ENCODE data around the gene OSBPL3.

DNA sequence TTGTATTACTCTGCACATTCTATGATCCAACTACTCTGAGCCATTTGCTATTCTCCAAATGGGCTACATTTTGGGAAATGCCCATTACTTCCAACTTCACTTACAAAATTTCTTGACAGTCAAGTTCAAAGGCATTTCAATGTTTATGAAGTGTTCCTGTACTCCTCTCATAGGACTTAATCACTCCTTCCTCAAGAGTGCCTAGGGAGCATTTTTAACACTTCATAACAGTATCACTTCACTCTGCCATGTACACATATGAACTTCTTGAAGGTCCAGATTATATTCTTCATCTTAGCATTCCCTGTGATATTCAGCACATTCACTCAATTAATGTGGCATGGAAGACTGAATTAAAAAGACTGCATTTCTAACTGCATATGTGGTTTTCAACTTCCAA lies 21.6 kb downstream of the OSBPL3 start:
- TF ChIP-seq, protein P1, sequence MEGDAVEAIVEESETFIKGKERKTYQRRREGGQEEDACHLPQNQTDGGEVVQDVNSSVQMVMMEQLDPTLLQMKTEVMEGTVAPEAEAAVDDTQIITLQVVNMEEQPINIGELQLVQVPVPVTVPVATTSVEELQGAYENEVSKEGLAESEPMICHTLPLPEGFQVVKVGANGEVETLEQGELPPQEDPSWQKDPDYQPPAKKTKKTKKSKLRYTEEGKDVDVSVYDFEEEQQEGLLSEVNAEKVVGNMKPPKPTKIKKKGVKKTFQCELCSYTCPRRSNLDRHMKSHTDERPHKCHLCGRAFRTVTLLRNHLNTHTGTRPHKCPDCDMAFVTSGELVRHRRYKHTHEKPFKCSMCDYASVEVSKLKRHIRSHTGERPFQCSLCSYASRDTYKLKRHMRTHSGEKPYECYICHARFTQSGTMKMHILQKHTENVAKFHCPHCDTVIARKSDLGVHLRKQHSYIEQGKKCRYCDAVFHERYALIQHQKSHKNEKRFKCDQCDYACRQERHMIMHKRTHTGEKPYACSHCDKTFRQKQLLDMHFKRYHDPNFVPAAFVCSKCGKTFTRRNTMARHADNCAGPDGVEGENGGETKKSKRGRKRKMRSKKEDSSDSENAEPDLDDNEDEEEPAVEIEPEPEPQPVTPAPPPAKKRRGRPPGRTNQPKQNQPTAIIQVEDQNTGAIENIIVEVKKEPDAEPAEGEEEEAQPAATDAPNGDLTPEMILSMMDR (IDR thresholded peaks at IDR 0.05; ENCODE audit: low read length) = no peak
- TF ChIP-seq EZH2 (optimal IDR thresholded peaks at IDR 0.05; ENCODE audit: low read depth, low read length) = no peak

Measured in MM.1S (cell line).